GM21717 (cell line): ENCODE data around the gene ARHGAP31.
A peak's percentile ranks its signal among the peaks of the same experiment; 100 is the strongest.

Source experiments
- ATAC-seq: cut with Tn5 transposase; IDR thresholded peaks from one replicate; pipeline ENCODE4 v1.9.1; 2021; ENCODE audit warnings: mild to moderate bottlenecking, moderate library complexity; ENCODE audit not compliant: unreplicated experiment

Gene ARHGAP31

GRCh38 chr3:119428538-119428937 lies 134.4 kb downstream of the ARHGAP31 start:
- ATAC-seq: no peak

- ATAC-seq: no peak
Observed at GRCh38 chr3:119433613-119434325, 139.6 kb downstream of the ARHGAP31 start.

- no peak for ATAC-seq
Observed at GRCh38 chr3:119434703-119435102, 140.5 kb downstream of the ARHGAP31 start.

- no peak for ATAC-seq
Observed at GRCh38 chr3:119436977-119437376, 142.8 kb downstream of the ARHGAP31 start.

GRCh38 chr3:119437691-119438258 lies 143.6 kb downstream of the ARHGAP31 start:
- no peak for ATAC-seq

- ATAC-seq: no peak
Observed at GRCh38 chr3:119443179-119443578, 149.0 kb downstream of the ARHGAP31 start.

GRCh38 chr3:119444590-119444989 lies 150.4 kb downstream of the ARHGAP31 start:
- no peak for ATAC-seq

- no peak for ATAC-seq
Observed at GRCh38 chr3:119453822-119454221, 159.6 kb downstream of the ARHGAP31 start.

- no peak for ATAC-seq
Observed at GRCh38 chr3:119456469-119456868, 162.3 kb downstream of the ARHGAP31 start.

GRCh38 chr3:119457246-119457645 lies 163.1 kb downstream of the ARHGAP31 start:
- no peak for ATAC-seq

GRCh38 chr3:119463171-119464169 lies 169.3 kb downstream of the ARHGAP31 start, which contains the start of gene TMEM39A:
TSS of gene TMEM39A (minus strand) at chr3:119463615. CDS start at chr3:119462074, 1,541 bp downstream.
- ATAC-seq: peak; percentile 91

GRCh38 chr3:119468041-119468440 lies 173.9 kb downstream of the ARHGAP31 start:
- ATAC-seq: no peak

- ATAC-seq: no peak
Observed at GRCh38 chr3:119469418-119470189, 175.4 kb downstream of the ARHGAP31 start.
